ENCODE results near the gene NLRP9.

NLRP9 gene

GRCh38 chr19:55689411-55690108 is 48.6 kb downstream of the NLRP9 start:
- H3K4me3 ChIP-seq (ENCODE audit: low read depth, low read length), result no peak overlapping the region

- H3K4me3 ChIP-seq (ENCODE audit: low read depth, low read length), result no peak overlapping the region
Measured at GRCh38 chr19:55688422-55689218, 49.6 kb downstream of the NLRP9 start.

GRCh38 chr19:55687281-55688201 is 50.7 kb downstream of the NLRP9 start:
- no peak overlapping the region for H3K4me3 ChIP-seq (ENCODE audit: low read depth, low read length)

GRCh38 chr19:55686311-55687050 is 51.7 kb downstream of the NLRP9 start:
- no peak overlapping the region for H3K4me3 ChIP-seq (ENCODE audit: low read depth, low read length)

GRCh38 chr19:55685776-55686175 is 52.4 kb downstream of the NLRP9 start:
- H3K4me3 ChIP-seq (ENCODE audit: low read depth, low read length), result no peak overlapping the region

GRCh38 chr19:55684946-55685681 is 53.1 kb downstream of the NLRP9 start:
- no peak overlapping the region for H3K4me3 ChIP-seq (ENCODE audit: low read depth, low read length)

GRCh38 chr19:55683449-55684261 is 54.5 kb downstream of the NLRP9 start:
- no peak overlapping the region for H3K4me3 ChIP-seq (ENCODE audit: low read depth, low read length)

GRCh38 chr19:55681131-55682092 is 56.8 kb downstream of the NLRP9 start:
- H3K4me3 ChIP-seq (ENCODE audit: low read depth, low read length), result no peak overlapping the region

- no peak overlapping the region for H3K4me3 ChIP-seq (ENCODE audit: low read depth, low read length)
Measured at GRCh38 chr19:55680339-55681130, 57.7 kb downstream of the NLRP9 start.

- no peak overlapping the region for H3K4me3 ChIP-seq (ENCODE audit: low read depth, low read length)
Measured at GRCh38 chr19:55679343-55680257, 58.6 kb downstream of the NLRP9 start.

GRCh38 chr19:55678121-55678671 is 60.0 kb downstream of the NLRP9 start:
- no peak overlapping the region for H3K4me3 ChIP-seq (ENCODE audit: low read depth, low read length)

GRCh38 chr19:55677572-55678028 is 60.6 kb downstream of the NLRP9 start:
- H3K4me3 ChIP-seq (ENCODE audit: low read depth, low read length), result no peak overlapping the region

- no peak overlapping the region for H3K4me3 ChIP-seq (ENCODE audit: low read depth, low read length)
Measured at GRCh38 chr19:55676889-55677505, 61.2 kb downstream of the NLRP9 start.

GRCh38 chr19:55676383-55676782 is 61.8 kb downstream of the NLRP9 start:
- H3K4me3 ChIP-seq (ENCODE audit: low read depth, low read length), result no peak overlapping the region

GRCh38 chr19:55675661-55676354 is 62.4 kb downstream of the NLRP9 start:
- peak overlapping the region; percentile 94 for H3K4me3 ChIP-seq (ENCODE audit: low read depth, low read length)
